ENCODE results near the gene APLP2. TPM values are rescaled to one million over a fixed set of nuclear protein-coding genes. Genes with fewer than 3 reads are reported as not detected.

APLP2 gene
- total and polyA plus RNA-seq, 2 of the 13 experiments (the other 11 are each of a cell fraction or from before 2014, with no cell fraction given): 315 to 594 TPM

DNA sequence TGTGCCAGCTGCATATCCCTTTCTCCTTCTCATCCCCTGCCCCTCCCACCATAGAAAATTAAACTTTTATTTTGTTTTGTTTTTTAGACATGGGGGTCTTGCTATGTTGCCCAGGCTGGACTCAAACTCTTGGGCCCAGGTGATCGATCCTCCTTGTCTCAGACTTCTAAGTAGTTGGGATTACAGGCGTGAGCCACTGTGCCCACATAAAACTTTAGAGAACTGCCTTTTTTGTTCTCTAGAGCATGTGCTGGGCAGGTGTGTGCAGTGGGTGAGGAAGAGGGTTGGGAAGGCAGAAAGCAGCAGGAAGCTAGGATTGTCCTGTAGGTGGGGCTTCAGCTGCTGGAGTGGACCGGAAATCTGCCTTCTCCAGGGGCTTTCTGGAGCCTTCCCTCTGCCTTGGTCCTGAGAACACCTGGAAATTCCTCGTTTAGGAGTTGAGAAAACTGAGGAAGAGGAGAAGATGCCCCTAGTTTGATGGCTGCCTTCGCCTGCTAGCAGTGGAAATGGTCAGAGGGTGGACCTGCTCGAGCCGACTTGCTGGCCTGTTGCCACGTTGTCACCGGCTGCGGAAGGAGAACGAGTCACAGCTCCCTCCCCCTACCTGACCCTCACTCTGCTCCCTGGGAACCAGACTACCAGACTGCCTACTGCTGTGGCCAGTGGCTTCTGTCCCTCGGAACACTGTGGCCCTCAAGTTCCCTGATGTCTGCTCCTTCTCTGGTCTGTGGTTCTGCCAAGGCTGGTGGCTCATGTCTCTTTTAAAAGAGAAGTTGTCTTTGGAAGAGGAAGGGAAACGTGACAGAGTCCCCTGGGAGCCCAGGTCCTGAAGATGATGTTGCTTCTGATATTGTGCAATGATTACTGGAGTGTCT lies 93.9 kb downstream of the APLP2 start (continued):
- TF ChIP-seq ARID5B (CRISPR knock-in tag; IDR thresholded peaks at IDR 0.05) (peak; percentile 44; the same call in 1 of the 2 replicates), ZBED4 (CRISPR knock-in tag; IDR thresholded peaks at IDR 0.05; ENCODE audit: borderline replicate concordance) (no peak), TMF1 (CRISPR knock-in tag; IDR thresholded peaks at IDR 0.05; ENCODE audit: low read depth) (0 out of 2 replicates have a peak, but pooled peaks have one; percentile 59), AKAP8 (CRISPR knock-in tag; IDR thresholded peaks at IDR 0.05) (no peak), NKX3-1 (CRISPR knock-in tag; IDR thresholded peaks at IDR 0.05) (0 out of 2 replicates have a peak, but pooled peaks have one; percentile 73), ZNF543 (CRISPR knock-in tag; IDR thresholded peaks at IDR 0.05) (no peak), RFXAP (CRISPR knock-in tag; IDR thresholded peaks at IDR 0.05; ENCODE audit: borderline replicate concordance) (peak; percentile 67; the same call in 1 of the 2 replicates), SNAPC2 (CRISPR knock-in tag; IDR thresholded peaks at IDR 0.05) (no peak), MXD1 (CRISPR knock-in tag; IDR thresholded peaks at IDR 0.05) (no peak; the same call in 1 of the 2 replicates), SRSF4 (IDR thresholded peaks at IDR 0.05; ENCODE audit: low read depth, low read length, poor library complexity, severe bottlenecking) (no peak), ZNF780A (CRISPR knock-in tag; IDR thresholded peaks at IDR 0.05) (no peak), TAF1 (CRISPR knock-in tag; IDR thresholded peaks at IDR 0.05) (peak; percentile 54; the same call in 1 of the 2 replicates), LCORL (IDR thresholded peaks at IDR 0.05) (no peak), LCORL (CRISPR knock-in tag; IDR thresholded peaks at IDR 0.05) (no peak)
- TF ChIP-seq, protein P1, sequence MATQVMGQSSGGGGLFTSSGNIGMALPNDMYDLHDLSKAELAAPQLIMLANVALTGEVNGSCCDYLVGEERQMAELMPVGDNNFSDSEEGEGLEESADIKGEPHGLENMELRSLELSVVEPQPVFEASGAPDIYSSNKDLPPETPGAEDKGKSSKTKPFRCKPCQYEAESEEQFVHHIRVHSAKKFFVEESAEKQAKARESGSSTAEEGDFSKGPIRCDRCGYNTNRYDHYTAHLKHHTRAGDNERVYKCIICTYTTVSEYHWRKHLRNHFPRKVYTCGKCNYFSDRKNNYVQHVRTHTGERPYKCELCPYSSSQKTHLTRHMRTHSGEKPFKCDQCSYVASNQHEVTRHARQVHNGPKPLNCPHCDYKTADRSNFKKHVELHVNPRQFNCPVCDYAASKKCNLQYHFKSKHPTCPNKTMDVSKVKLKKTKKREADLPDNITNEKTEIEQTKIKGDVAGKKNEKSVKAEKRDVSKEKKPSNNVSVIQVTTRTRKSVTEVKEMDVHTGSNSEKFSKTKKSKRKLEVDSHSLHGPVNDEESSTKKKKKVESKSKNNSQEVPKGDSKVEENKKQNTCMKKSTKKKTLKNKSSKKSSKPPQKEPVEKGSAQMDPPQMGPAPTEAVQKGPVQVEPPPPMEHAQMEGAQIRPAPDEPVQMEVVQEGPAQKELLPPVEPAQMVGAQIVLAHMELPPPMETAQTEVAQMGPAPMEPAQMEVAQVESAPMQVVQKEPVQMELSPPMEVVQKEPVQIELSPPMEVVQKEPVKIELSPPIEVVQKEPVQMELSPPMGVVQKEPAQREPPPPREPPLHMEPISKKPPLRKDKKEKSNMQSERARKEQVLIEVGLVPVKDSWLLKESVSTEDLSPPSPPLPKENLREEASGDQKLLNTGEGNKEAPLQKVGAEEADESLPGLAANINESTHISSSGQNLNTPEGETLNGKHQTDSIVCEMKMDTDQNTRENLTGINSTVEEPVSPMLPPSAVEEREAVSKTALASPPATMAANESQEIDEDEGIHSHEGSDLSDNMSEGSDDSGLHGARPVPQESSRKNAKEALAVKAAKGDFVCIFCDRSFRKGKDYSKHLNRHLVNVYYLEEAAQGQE (IDR thresholded peaks at IDR 0.05; ENCODE audit: borderline replicate concordance in 1 of 2, low read depth in 1 of 2, low read length in 2 of 2): no peak

Data from HepG2 (cell line).